ENCODE data around the gene TAOK3.
"Not testable (repeated sequence)": the region's sequence is repeated elsewhere in the genome, so short reads cannot be mapped to it uniquely, and the experiment has no call there.

The TAOK3 gene

DNA sequence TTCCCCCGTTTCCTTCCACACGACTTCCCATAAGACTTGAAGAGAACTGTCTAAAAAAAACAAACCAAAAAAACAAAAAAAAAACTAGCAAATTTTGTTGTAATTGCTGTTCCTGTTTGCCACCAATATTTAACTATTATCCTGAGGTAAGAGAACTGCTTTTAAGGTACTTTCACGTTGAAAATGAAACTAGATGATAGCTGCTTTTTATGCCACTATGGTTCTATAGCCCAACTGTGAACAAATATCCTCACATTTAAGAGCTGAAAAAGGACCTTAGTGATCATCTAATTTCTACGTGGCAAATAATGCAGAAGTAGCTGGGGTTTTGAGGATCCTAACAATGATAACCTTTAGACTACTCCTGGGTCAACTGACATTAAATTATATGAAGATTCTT, 98.6 kb downstream of the TAOK3 start:
- Histone ChIP-seq H3K9me3 (ENCODE audit: control insufficient read depth, insufficient read depth, low read length) (no peaks in the 10 kb centered on the region), H3K9ac (ENCODE audit: low read depth, low read length) (no peak overlapping the region), H3K4me1 (ENCODE audit: control insufficient read depth, insufficient read depth, low read length) (no peaks in the 10 kb centered on the region), H3K27me3 (ENCODE audit: control insufficient read depth, insufficient read depth, low read length) (no peaks in the 10 kb centered on the region), H3K4me3 (ENCODE audit: low read depth, low read length) (no peak overlapping the region), H3K36me3 (ENCODE audit: control insufficient read depth, insufficient read depth, low read length) (no peaks in the 10 kb centered on the region)

DNA sequence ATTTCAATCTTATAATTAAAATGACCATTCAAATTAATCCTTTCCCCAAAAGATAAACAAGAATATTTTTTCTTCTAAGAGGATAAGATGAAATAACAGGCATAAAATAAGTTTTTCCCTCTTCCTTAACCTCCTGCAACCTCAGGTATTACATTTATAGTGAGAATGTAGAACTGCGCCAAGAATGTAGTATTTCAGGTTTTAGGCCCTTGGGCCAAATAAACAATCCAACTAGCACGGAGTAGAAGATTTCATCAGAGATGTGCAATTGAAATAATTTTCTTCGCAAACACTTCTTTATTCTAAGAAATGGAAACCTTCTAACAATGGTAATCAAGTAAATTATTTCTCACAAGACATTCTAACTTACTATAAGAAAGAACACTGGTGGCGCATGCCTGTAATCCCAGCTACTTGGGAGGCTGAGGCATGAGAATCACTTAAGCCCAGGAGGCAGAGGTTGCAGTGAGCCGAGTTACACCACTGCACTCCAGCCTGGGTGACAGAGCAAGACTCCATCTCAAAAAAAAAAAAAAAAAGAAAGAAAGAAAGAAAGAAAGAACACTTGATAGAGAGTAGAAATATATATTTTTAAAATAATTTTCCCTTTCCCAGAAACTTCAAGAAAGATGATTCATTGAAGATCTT, 100.8 kb downstream of the TAOK3 start:
- Histone ChIP-seq H3K4me3 (ENCODE audit: low read depth, low read length) (no peak overlapping the region), H3K27me3 (ENCODE audit: control insufficient read depth, insufficient read depth, low read length) (no peaks in the 10 kb centered on the region), H3K9ac (ENCODE audit: low read depth, low read length) (no peak overlapping the region), H3K36me3 (ENCODE audit: control insufficient read depth, insufficient read depth, low read length) (no peaks in the 10 kb centered on the region), H3K9me3 (ENCODE audit: control insufficient read depth, insufficient read depth, low read length) (no peaks in the 10 kb centered on the region), H3K4me1 (ENCODE audit: control insufficient read depth, insufficient read depth, low read length) (no peaks in the 10 kb centered on the region)

DNA sequence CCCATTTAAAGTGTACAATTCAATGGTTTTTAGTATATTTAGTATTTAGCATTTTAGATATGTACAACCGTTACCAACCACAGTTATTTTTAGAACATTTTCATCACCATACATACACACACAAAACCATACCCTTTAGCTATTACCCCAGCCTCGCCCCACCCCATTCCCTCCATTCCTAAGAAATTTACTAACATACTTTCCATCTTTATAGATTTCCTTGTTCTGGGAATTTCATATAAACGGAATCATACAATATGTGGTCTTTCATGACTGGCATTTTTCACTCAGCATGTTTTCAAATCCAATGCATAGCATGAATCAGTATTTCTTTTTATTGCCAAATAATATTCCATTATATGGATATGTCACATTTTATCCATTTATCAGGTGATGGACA, 101.5 kb downstream of the TAOK3 start:
- Histone ChIP-seq H3K27me3 (ENCODE audit: control insufficient read depth, insufficient read depth, low read length) (no peaks in the 10 kb centered on the region), H3K4me3 (ENCODE audit: low read depth, low read length) (no peak overlapping the region), H3K9ac (ENCODE audit: low read depth, low read length) (no peak overlapping the region), H3K4me1 (ENCODE audit: control insufficient read depth, insufficient read depth, low read length) (no peaks in the 10 kb centered on the region), H3K36me3 (ENCODE audit: control insufficient read depth, insufficient read depth, low read length) (no peaks in the 10 kb centered on the region), H3K9me3 (ENCODE audit: control insufficient read depth, insufficient read depth, low read length) (no peaks in the 10 kb centered on the region)

DNA sequence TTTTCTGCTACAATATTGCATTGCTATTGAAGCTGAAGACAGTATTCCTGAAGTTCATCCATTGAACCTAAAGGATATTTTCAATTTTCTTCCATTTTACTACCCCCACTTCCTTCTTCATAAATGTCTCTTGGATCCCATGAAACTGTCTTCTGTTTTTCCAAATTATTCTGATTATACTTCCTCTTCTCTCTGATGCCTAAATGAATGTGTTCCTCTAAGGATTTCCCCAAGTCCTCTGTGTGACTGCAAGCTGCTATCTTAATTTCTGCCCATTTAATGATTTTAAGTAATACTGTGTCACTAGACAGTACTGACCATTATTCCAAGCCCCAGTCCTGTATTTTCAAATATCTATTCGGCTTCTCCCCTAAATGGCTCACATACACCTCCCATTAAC, 102.9 kb downstream of the TAOK3 start:
- no peak overlapping the region for H3K9ac ChIP-seq (ENCODE audit: low read depth, low read length)
- H3K36me3 ChIP-seq (ENCODE audit: control insufficient read depth, insufficient read depth, low read length): no peaks in the 10 kb centered on the region
- H3K27me3 ChIP-seq (ENCODE audit: control insufficient read depth, insufficient read depth, low read length): no peaks in the 10 kb centered on the region
- no peak overlapping the region for H3K4me3 ChIP-seq (ENCODE audit: low read depth, low read length)
- H3K4me1 ChIP-seq (ENCODE audit: control insufficient read depth, insufficient read depth, low read length): no peaks in the 10 kb centered on the region
- no peaks in the 10 kb centered on the region for H3K9me3 ChIP-seq (ENCODE audit: control insufficient read depth, insufficient read depth, low read length)

DNA sequence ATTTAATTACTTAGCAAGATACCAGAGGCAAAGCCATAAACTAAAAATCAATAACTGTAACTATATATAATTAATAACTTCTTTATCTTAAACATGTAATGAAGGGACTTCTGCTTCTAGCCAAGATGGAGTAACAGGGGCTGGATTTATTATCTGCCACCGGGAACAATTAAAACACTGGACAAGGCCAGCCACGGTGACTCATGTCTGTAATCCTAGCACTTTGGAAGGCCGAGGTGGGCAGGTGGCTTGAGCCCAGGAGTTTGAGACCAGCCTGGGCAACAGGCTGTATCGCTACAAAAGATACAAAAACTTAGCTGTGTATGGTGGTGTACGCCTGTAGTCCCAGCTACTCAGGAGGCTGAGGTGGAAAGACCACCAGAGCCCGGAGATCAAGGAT, 113.6 kb downstream of the TAOK3 start:
- Histone ChIP-seq H3K9ac (ENCODE audit: low read depth, low read length) (no peak overlapping the region), H3K4me1 (ENCODE audit: control insufficient read depth, insufficient read depth, low read length) (no peaks in the 10 kb centered on the region), H3K27me3 (ENCODE audit: control insufficient read depth, insufficient read depth, low read length) (no peaks in the 10 kb centered on the region), H3K36me3 (ENCODE audit: control insufficient read depth, insufficient read depth, low read length) (no peaks in the 10 kb centered on the region), H3K9me3 (ENCODE audit: control insufficient read depth, insufficient read depth, low read length) (no peaks in the 10 kb centered on the region), H3K4me3 (ENCODE audit: low read depth, low read length) (no peak overlapping the region)

DNA sequence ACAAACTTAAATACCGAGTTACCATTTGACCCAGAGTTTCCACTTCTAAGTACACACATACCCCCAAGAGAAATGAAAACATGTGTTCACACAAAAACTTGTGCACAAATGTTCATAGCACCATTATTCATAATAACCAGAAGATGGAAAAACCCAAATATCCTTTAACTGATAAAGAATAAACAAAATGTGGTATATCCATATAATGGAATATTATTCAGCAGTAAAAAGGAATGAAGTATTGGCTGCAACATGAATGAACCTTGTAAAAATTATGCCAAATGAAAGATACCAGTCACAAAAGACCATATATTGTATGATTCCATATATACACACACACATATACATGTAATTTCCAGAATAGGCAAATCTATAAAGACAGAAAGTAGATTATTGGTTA, 116.4 kb downstream of the TAOK3 start:
- H3K4me3 ChIP-seq (ENCODE audit: low read depth, low read length): no peak overlapping the region
- no peaks in the 10 kb centered on the region for H3K36me3 ChIP-seq (ENCODE audit: control insufficient read depth, insufficient read depth, low read length)

DNA sequence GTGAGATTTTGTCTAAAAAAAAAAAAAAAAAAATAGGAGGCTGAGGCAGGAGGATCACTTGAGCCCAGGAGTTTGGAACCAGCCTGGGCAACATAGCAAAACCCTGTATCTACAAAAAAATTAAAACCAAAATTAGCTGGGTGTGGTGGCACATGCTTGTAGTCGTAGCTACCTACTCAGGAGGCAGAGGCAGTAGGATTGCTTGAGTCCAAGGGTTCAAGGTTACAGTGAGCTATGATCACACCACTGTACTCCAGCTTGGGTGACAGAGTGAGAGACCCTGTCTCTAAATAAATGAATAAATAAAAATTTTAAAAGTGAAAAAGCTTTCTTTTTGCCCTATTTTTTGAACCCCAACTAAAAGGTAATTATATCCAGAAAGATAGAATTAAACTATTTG, 123.2 kb downstream of the TAOK3 start:
- Histone ChIP-seq H3K36me3 (ENCODE audit: control insufficient read depth, insufficient read depth, low read length) (no peaks in the 10 kb centered on the region), H3K4me1 (ENCODE audit: control insufficient read depth, insufficient read depth, low read length) (no peaks in the 10 kb centered on the region), H3K9ac (ENCODE audit: low read depth, low read length) (no peak overlapping the region), H3K4me3 (ENCODE audit: low read depth, low read length) (no peak overlapping the region), H3K27me3 (ENCODE audit: control insufficient read depth, insufficient read depth, low read length) (no peaks in the 10 kb centered on the region), H3K9me3 (ENCODE audit: control insufficient read depth, insufficient read depth, low read length) (no peaks in the 10 kb centered on the region)

More for the DNA sequence above, 116.4 kb downstream of the TAOK3 start:
- Histone ChIP-seq H3K9ac (ENCODE audit: low read depth, low read length) (no peak overlapping the region), H3K4me1 (ENCODE audit: control insufficient read depth, insufficient read depth, low read length) (no peaks in the 10 kb centered on the region), H3K27me3 (ENCODE audit: control insufficient read depth, insufficient read depth, low read length) (no peaks in the 10 kb centered on the region), H3K9me3 (ENCODE audit: control insufficient read depth, insufficient read depth, low read length) (no peaks in the 10 kb centered on the region)

DNA sequence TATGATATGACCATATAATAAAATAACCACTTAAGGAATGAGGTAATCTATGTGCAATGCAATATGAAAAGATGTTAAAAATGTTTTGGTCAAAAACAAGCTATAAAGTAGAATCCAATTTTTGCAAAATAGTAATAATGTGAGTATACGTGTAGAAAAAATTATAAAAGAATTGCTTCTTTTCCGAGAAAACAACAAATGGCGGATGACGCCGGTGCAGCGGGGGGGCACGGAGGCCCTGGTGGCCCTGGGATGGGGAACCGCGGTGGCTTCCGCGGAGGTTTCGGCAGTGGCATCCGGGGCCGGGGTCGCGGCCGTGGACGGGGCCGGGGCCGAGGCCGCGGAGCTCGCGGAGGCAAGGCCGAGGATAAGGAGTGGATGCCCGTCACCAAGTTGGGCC, 126.8 kb downstream of the TAOK3 start:
- not testable (repeated sequence) for H3K9me3 ChIP-seq (ENCODE audit: control insufficient read depth, insufficient read depth, low read length); H3K9ac ChIP-seq (ENCODE audit: low read depth, low read length); H3K27me3 ChIP-seq (ENCODE audit: control insufficient read depth, insufficient read depth, low read length); H3K36me3 ChIP-seq (ENCODE audit: control insufficient read depth, insufficient read depth, low read length); H3K4me3 ChIP-seq (ENCODE audit: low read depth, low read length); H3K4me1 ChIP-seq (ENCODE audit: control insufficient read depth, insufficient read depth, low read length)

DNA sequence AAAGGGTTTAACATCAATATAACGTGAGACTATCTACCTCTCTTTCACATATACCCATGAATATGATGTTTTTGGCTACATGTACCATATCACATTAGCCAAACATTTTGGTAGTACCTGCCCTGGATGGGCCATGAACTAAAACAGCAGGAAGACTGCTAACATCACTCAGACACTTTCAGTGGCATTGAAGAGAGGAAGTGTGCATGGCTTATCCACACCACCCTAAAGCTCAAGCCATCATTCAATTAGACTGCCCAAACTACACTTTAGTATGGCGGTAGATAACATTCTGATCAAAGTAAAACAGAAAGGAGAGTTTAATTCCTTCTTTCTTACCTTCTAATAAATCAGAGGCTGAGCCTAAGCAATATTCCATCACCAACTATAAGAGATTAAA, 133.8 kb downstream of the TAOK3 start:
- H3K4me3 ChIP-seq (ENCODE audit: low read depth, low read length): no peak overlapping the region
- no peaks in the 10 kb centered on the region for H3K36me3 ChIP-seq (ENCODE audit: control insufficient read depth, insufficient read depth, low read length)
- H3K4me1 ChIP-seq (ENCODE audit: control insufficient read depth, insufficient read depth, low read length): no peaks in the 10 kb centered on the region
- no peaks in the 10 kb centered on the region for H3K9me3 ChIP-seq (ENCODE audit: control insufficient read depth, insufficient read depth, low read length)
- H3K27me3 ChIP-seq (ENCODE audit: control insufficient read depth, insufficient read depth, low read length): no peaks in the 10 kb centered on the region
- no peak overlapping the region for H3K9ac ChIP-seq (ENCODE audit: low read depth, low read length)

DNA sequence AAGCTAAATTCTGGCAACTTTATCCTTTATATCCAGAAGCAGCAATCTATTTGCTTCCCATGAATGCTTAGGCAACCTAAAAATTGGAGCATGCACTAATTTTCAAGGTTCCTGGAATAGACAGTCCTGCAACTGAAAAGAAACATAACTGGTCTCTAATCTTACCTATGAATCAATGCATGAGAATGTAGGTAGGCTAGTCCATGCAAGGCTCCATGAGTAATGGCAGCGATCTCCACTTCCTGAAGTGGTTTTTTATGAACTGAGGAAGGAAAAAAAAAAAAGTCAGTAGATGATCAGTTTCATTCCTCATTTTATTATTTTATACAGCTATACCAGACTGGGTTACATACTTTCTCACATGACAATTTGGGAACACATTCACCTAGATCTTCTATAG, 134.8 kb downstream of the TAOK3 start:
- H3K36me3 ChIP-seq (ENCODE audit: control insufficient read depth, insufficient read depth, low read length): no peaks in the 10 kb centered on the region
- H3K9ac ChIP-seq (ENCODE audit: low read depth, low read length): no peak overlapping the region
- H3K9me3 ChIP-seq (ENCODE audit: control insufficient read depth, insufficient read depth, low read length): no peaks in the 10 kb centered on the region
- H3K27me3 ChIP-seq (ENCODE audit: control insufficient read depth, insufficient read depth, low read length): no peaks in the 10 kb centered on the region
- no peak overlapping the region for H3K4me3 ChIP-seq (ENCODE audit: low read depth, low read length)
- no peaks in the 10 kb centered on the region for H3K4me1 ChIP-seq (ENCODE audit: control insufficient read depth, insufficient read depth, low read length)

DNA sequence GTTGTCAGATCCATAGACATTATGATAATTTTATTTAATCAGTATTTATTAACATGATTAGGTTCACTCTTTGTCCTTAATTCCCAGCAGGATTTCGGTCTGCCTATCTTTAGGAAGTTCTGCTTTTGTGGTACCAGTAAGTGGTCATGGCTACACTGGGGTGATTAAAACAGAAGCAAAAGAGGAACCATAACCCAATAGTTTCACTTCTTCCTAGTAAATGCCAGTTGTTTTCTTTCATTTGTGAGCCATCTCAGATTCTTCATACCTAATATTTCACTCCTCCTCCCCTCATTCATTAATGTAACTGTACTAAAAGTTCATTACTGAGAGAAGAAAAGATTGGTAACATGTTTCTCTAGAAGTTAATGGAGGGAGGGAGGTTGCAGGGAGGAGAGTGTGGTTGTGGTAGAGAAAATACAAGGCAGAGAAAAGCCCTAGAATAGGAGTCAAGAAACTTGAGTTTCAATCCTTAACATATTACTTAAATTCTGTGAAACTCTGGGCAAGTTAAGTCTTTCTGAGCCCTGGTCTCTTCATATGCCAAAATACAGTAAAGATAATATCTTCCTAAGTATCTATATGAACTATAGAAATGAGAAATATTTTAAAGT, 135.5 kb downstream of the TAOK3 start:
- Histone ChIP-seq H3K9me3 (ENCODE audit: control insufficient read depth, insufficient read depth, low read length) (no peaks in the 10 kb centered on the region), H3K9ac (ENCODE audit: low read depth, low read length) (no peak overlapping the region), H3K36me3 (ENCODE audit: control insufficient read depth, insufficient read depth, low read length) (no peaks in the 10 kb centered on the region), H3K27me3 (ENCODE audit: control insufficient read depth, insufficient read depth, low read length) (no peaks in the 10 kb centered on the region), H3K4me3 (ENCODE audit: low read depth, low read length) (no peak overlapping the region), H3K4me1 (ENCODE audit: control insufficient read depth, insufficient read depth, low read length) (no peaks in the 10 kb centered on the region)

DNA sequence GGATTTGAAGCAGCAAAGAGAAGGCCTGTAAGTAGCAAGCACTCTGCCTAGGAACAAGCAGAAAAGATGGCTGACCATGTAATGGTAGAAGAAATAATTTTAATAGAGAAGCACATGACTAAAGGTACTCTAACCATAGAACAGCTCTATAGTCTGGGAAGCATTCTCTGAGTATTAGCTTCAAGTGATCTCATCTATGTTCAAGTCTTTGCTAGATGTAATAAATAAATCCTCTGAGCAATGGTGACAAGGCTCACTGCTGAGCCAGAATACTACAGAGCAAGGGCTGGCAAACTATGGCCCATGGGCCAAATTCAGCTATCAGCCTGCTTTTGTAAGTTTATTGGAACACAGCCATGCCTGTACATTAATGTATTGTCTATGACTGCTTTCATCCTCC, 152.0 kb downstream of the TAOK3 start:
- Histone ChIP-seq H3K9me3 (ENCODE audit: control insufficient read depth, insufficient read depth, low read length) (no peaks in the 10 kb centered on the region), H3K9ac (ENCODE audit: low read depth, low read length) (no peak overlapping the region), H3K4me1 (ENCODE audit: control insufficient read depth, insufficient read depth, low read length) (peaks cover 2% of the 10 kb centered on the region), H3K4me3 (ENCODE audit: low read depth, low read length) (no peak overlapping the region), H3K36me3 (ENCODE audit: control insufficient read depth, insufficient read depth, low read length) (no peaks in the 10 kb centered on the region), H3K27me3 (ENCODE audit: control insufficient read depth, insufficient read depth, low read length) (no peaks in the 10 kb centered on the region)
